Measurements from ENCODE around the gene PPIL1.

DNA sequence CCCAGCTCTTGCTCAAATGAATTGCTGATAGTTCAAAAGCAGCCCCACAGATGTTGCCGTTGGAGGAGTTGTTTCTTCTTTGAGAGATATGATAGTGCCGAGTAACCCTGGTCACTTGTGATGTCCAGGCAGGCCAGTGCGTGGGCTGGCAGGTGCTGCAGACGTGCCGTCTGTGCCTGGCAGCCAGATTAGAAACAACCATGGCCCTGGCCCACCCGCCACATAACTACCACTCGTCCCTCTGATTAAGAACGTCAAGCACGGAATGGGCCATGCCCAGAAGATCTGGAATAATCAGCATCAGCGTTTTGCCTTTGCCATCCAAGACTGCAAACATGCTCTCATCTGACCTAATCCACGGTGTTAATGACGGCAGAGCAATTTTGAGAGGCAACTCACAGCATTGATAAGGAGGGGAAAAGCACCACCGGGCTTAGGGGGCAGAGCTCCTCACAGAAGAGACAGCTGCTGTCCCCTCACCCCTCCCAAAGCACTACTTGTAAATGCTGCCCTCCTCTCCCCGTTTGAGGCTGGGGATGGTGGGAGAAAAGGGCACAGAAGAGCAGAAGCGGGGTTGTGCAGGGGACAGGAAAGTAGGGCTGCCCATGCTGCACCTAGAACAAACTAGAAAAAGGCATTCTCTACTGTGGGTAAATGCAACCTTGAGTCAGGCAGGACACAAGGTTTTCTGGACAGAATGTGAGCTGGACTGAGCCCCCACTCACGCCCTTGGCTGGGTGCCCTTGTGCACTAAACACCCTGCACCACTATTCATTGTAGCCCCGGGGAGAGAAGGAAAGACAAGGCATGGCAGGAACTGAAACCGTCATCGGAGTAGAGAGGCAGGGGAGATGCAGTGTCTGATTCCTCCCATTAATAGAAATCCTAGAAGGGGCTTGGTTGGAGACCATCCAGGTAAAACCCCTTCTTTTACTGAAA is 30.1 kb downstream of the PPIL1 start:
- TF ChIP-seq POLR2AphosphoS5 (IDR thresholded peaks at IDR 0.05; ENCODE audit: insufficient read depth in 1 of 2, low read depth in 1 of 2): no peak
- TF ChIP-seq, protein P1, sequence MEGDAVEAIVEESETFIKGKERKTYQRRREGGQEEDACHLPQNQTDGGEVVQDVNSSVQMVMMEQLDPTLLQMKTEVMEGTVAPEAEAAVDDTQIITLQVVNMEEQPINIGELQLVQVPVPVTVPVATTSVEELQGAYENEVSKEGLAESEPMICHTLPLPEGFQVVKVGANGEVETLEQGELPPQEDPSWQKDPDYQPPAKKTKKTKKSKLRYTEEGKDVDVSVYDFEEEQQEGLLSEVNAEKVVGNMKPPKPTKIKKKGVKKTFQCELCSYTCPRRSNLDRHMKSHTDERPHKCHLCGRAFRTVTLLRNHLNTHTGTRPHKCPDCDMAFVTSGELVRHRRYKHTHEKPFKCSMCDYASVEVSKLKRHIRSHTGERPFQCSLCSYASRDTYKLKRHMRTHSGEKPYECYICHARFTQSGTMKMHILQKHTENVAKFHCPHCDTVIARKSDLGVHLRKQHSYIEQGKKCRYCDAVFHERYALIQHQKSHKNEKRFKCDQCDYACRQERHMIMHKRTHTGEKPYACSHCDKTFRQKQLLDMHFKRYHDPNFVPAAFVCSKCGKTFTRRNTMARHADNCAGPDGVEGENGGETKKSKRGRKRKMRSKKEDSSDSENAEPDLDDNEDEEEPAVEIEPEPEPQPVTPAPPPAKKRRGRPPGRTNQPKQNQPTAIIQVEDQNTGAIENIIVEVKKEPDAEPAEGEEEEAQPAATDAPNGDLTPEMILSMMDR (IDR thresholded peaks at IDR 0.05): no peak
- TF ChIP-seq POLR2A (IDR thresholded peaks at IDR 0.05): no peak

Measured in vagina (tissue), 2 donors.